Small intestine (tissue), 7 donors: ENCODE data around the gene CCDC158. TPM values are rescaled to one million over a fixed set of nuclear protein-coding genes. Genes with fewer than 3 reads are reported as not detected.

ENCODE experiments used
- DNase-seq, 2 donors: peaks; one replicate each; pipeline versions ENCODE4 v3.0.0 to v3.0.0-alpha.2; 2013
- FAIRE-seq: peaks from 2 replicates; lab custom pipeline; 2012; peaks lifted over from hg19 to GRCh38; lab: Jason Lieb, UNC
- H3K27ac ChIP-seq, 3 donors: one replicate each; pipeline ENCODE4 v1.5.1; 2013; ENCODE audit warnings: low read length in 2 of 3, mild to moderate bottlenecking in 2 of 3, control low read depth in 1 of 3, inconsistent platforms in 1 of 3, low read depth in 1 of 3, moderate library complexity in 1 of 3
- H3K27me3 ChIP-seq, 3 donors: one replicate each; pipeline ENCODE4 v1.6.1; 2013; ENCODE audit warnings: low read length in 3 of 3, inconsistent platforms in 1 of 3; ENCODE audit not compliant: control insufficient read depth in 3 of 3, insufficient read depth in 3 of 3
- H3K36me3 ChIP-seq, 3 donors: one replicate each; pipeline ENCODE4 v1.6.1; 2013; ENCODE audit warnings: low read length in 3 of 3, inconsistent platforms in 1 of 3, low read depth in 1 of 3, mild to moderate bottlenecking in 1 of 3, moderate library complexity in 1 of 3; ENCODE audit not compliant: control insufficient read depth in 3 of 3, insufficient read depth in 2 of 3
- H3K4me1 ChIP-seq, 3 donors: one replicate each; pipeline ENCODE4 v1.6.1; 2013; ENCODE audit warnings: low read length in 2 of 3, inconsistent platforms in 1 of 3, low read depth in 1 of 3, mild to moderate bottlenecking in 1 of 3, moderate library complexity in 1 of 3; ENCODE audit not compliant: control insufficient read depth in 3 of 3, insufficient read depth in 2 of 3
- H3K4me3 ChIP-seq, 3 donors: one replicate each; pipeline ENCODE4 v1.5.1; 2013; ENCODE audit warnings: low read length in 3 of 3, control low read depth in 1 of 3, inconsistent platforms in 1 of 3, low read depth in 1 of 3, mild to moderate bottlenecking in 1 of 3, moderate library complexity in 1 of 3
- H3K9me3 ChIP-seq, 2 donors: one replicate each; pipeline ENCODE4 v1.6.1; 2013; ENCODE audit warnings: low read depth in 1 of 2, low read length in 1 of 2; ENCODE audit not compliant: control insufficient read depth in 2 of 2, insufficient read depth in 1 of 2
- WGBS, 3 donors: extraction: QIAGEN DNeasy Blood & Tissue Kit; methylation state at CpG; one replicate each; pipeline ENCODE4 v1.1.7; 2013; 5-methylcytosine and 5-hydroxymethylcytosine counted together
- polyA plus RNA-seq, 4 donors: library from polyadenylated mRNA; stranded (reverse) in 3 of 4; unstranded in 1 of 4; fragments of 200-250 nt in 3 of 4; fragments of 120-200 nt in 1 of 4; gene quantifications; one replicate each; pipeline versions ENCODE4 v1.2.1 to v1.2.3, GENCODE V29; 2013
- donor health status: healthy with polysubstance abuse.
- donor health status: control.
- donor health status: control.
- donor health status: Bipolar disorder and iron deficiency.
- donor health status: healthy.

Gene CCDC158
- polyA plus RNA-seq, 4 donors = 0.03 to 0.15 TPM; not detected in 2

- Histone ChIP-seq H3K27me3 (peaks cover 0 to 4% (median 3%) of the 10 kb centered on the region in 3 donors), H3K36me3 (no peaks in the 10 kb centered on the region), H3K9me3 (peaks cover 0 to 2% of the 10 kb centered on the region in 2 donors), H3K27ac (no peak overlapping the region), H3K4me3 (peak overlapping the region in 1 of 3 donors; percentile 51), H3K4me1 (peaks cover 0 to 3% (median 0%) of the 10 kb centered on the region in 3 donors)
- 65 to 82% (median 78%) methylated on average over 18 of the region's 18 CpGs for WGBS, 3 donors
- no peak for FAIRE-seq
- DNase-seq = no peak
Observed at GRCh38 chr4:76420188-76420761, 666 bp downstream of the CCDC158 start.

- Histone ChIP-seq H3K36me3 (no peaks in the 10 kb centered on the region), H3K4me3 (no peak overlapping the region), H3K27me3 (no peaks in the 10 kb centered on the region), H3K27ac (peak overlapping the region in 1 of 3 donors; percentile 30), H3K4me1 (no peaks in the 10 kb centered on the region), H3K9me3 (no peaks in the 10 kb centered on the region)
- FAIRE-seq (no peak), DNase-seq (peak in 1 of 2 donors; percentile 65)
- 53 to 66% (median 56%) methylated on average over 3 of the region's 3 CpGs for WGBS, 3 donors
Observed at GRCh38 chr4:76410636-76411035, 10.3 kb downstream of the CCDC158 start.

GRCh38 chr4:76407440-76408119 is 13.4 kb downstream of the CCDC158 start:
- FAIRE-seq (peak; percentile 73), DNase-seq (no peak)
- H3K9me3 ChIP-seq = no peaks in the 10 kb centered on the region
- H3K36me3 ChIP-seq = no peaks in the 10 kb centered on the region
- H3K27me3 ChIP-seq = peaks cover 0 to 4% (median 3%) of the 10 kb centered on the region in 3 donors
- H3K4me1 ChIP-seq = no peaks in the 10 kb centered on the region
- 50 to 68% (median 58%) methylated on average over 5 of the region's 5 CpGs for WGBS, 3 donors
- H3K4me3 ChIP-seq = no peak overlapping the region
- H3K27ac ChIP-seq = no peak overlapping the region

- Histone ChIP-seq H3K27me3 (peaks cover 0 to 4% (median 3%) of the 10 kb centered on the region in 3 donors), H3K4me1 (no peaks in the 10 kb centered on the region), H3K4me3 (no peak overlapping the region), H3K9me3 (no peaks in the 10 kb centered on the region), H3K36me3 (no peaks in the 10 kb centered on the region), H3K27ac (no peak overlapping the region)
- 52 to 63% (median 59%) methylated on average over 5 of the region's 5 CpGs for WGBS, 3 donors
- FAIRE-seq (no peak), DNase-seq (peak in 1 of 2 donors; percentile 20)
Observed at GRCh38 chr4:76406081-76406480, 14.9 kb downstream of the CCDC158 start.

GRCh38 chr4:76401654-76402053 is 19.3 kb downstream of the CCDC158 start:
- Histone ChIP-seq H3K4me3 (no peak overlapping the region), H3K27me3 (peaks cover 0 to 4% (median 3%) of the 10 kb centered on the region in 3 donors), H3K27ac (no peak overlapping the region), H3K9me3 (no peaks in the 10 kb centered on the region), H3K4me1 (no peaks in the 10 kb centered on the region), H3K36me3 (no peaks in the 10 kb centered on the region)
- 66 to 69% (median 68%) methylated on average over 3 of the region's 3 CpGs for WGBS, 3 donors
- DNase-seq (no peak), FAIRE-seq (no peak)

- no peak for FAIRE-seq
- 70 to 83% (median 77%) methylated on average over 3 of the region's 3 CpGs for whole genome bisulfite sequencing, 3 donors
Observed at GRCh38 chr4:76388160-76388908, 32.6 kb downstream of the CCDC158 start.

GRCh38 chr4:76386566-76387305 is 34.2 kb downstream of the CCDC158 start:
- Histone ChIP-seq H3K9me3 (peaks cover 0 to 6% of the 10 kb centered on the region in 2 donors), H3K36me3 (no peaks in the 10 kb centered on the region), H3K4me1 (peaks cover 0 to 8% (median 0%) of the 10 kb centered on the region in 3 donors), H3K27ac (no peak overlapping the region), H3K4me3 (no peak overlapping the region), H3K27me3 (no peaks in the 10 kb centered on the region)
- no peak for DNase-seq
- 86 to 95% (median 89%) methylated on average over 6 of the region's 6 CpGs for WGBS, 3 donors
- no peak for FAIRE-seq

More at GRCh38 chr4:76388160-76388908, 32.6 kb downstream of the CCDC158 start:
- DNase-seq = peak; percentile 18 to 45
- Histone ChIP-seq H3K9me3 (peaks cover 0 to 6% of the 10 kb centered on the region in 2 donors), H3K4me3 (no peak overlapping the region), H3K4me1 (peaks cover 0 to 4% (median 0%) of the 10 kb centered on the region in 3 donors), H3K27ac (peak overlapping the region in 1 of 3 donors; percentile 51), H3K36me3 (no peaks in the 10 kb centered on the region), H3K27me3 (no peaks in the 10 kb centered on the region)

GRCh38 chr4:76385974-76386373 is 35.0 kb downstream of the CCDC158 start:
- Histone ChIP-seq H3K9me3 (peaks cover 0 to 9% of the 10 kb centered on the region in 2 donors), H3K36me3 (no peaks in the 10 kb centered on the region), H3K4me1 (peaks cover 0 to 8% (median 0%) of the 10 kb centered on the region in 3 donors), H3K27ac (no peak overlapping the region), H3K27me3 (no peaks in the 10 kb centered on the region), H3K4me3 (no peak overlapping the region)
- FAIRE-seq = no peak
- whole genome bisulfite sequencing, 3 donors = 93 to 97% (median 95%) methylated on average over 6 of the region's 6 CpGs
- no peak for DNase-seq
